Kidney tubule cell (primary cell): ENCODE data around the gene CCDC3.

Source experiments
- DNase-seq: peaks from one replicate; pipeline ENCODE4 v3.0.0-alpha.2; 2018; ENCODE audit warnings: low spot score

Gene CCDC3

GRCh38 chr10:12922117-12922900, 79.2 kb downstream of the CCDC3 start:
- no peak for DNase-seq

GRCh38 chr10:12921163-12921562, 80.3 kb downstream of the CCDC3 start:
- DNase-seq: no peak

GRCh38 chr10:12919574-12919973, 81.9 kb downstream of the CCDC3 start:
- no peak for DNase-seq

- DNase-seq: no peak
Observed at GRCh38 chr10:12916587-12916986, 84.9 kb downstream of the CCDC3 start.

- DNase-seq: no peak
Observed at GRCh38 chr10:12915637-12916168, 85.8 kb downstream of the CCDC3 start.

GRCh38 chr10:12914111-12914510, 87.4 kb downstream of the CCDC3 start:
- DNase-seq: no peak

GRCh38 chr10:12911795-12912194, 89.7 kb downstream of the CCDC3 start:
- no peak for DNase-seq

GRCh38 chr10:12910835-12911234, 90.7 kb downstream of the CCDC3 start:
- no peak for DNase-seq

- no peak for DNase-seq
Observed at GRCh38 chr10:12909836-12910185, 91.7 kb downstream of the CCDC3 start.

- DNase-seq: no peak
Observed at GRCh38 chr10:12909182-12909835, 92.2 kb downstream of the CCDC3 start.

- DNase-seq: no peak
Observed at GRCh38 chr10:12908773-12909172, 92.7 kb downstream of the CCDC3 start.

- DNase-seq: no peak
Observed at GRCh38 chr10:12907656-12908055, 93.9 kb downstream of the CCDC3 start.

- no peak for DNase-seq
Observed at GRCh38 chr10:12906051-12906541, 95.4 kb downstream of the CCDC3 start.

- DNase-seq: no peak
Observed at GRCh38 chr10:12905067-12905466, 96.4 kb downstream of the CCDC3 start.

- DNase-seq: no peak
Observed at GRCh38 chr10:12902851-12903358, 98.6 kb downstream of the CCDC3 start.

- peak; percentile 59 for DNase-seq
Observed at GRCh38 chr10:12902135-12902572, 99.4 kb downstream of the CCDC3 start.

- DNase-seq: no peak
Observed at GRCh38 chr10:12899546-12899945, 102.0 kb downstream of the CCDC3 start.

- DNase-seq: no peak
Observed at GRCh38 chr10:12898271-12898670, 103.2 kb downstream of the CCDC3 start.

- DNase-seq: no peak
Observed at GRCh38 chr10:12897278-12897677, 104.2 kb downstream of the CCDC3 start.

- DNase-seq: no peak
Observed at GRCh38 chr10:12896251-12896650, 105.3 kb downstream of the CCDC3 start.

- no peak for DNase-seq
Observed at GRCh38 chr10:12892924-12893323, 108.6 kb downstream of the CCDC3 start.

- no peak for DNase-seq
Observed at GRCh38 chr10:12890958-12891357, 110.6 kb downstream of the CCDC3 start.

- no peak for DNase-seq
Observed at GRCh38 chr10:12888470-12888869, 113.0 kb downstream of the CCDC3 start.
